NOMO-1 treated with dmso at 0.1 percent for 144 hours (cell line): ENCODE measurements around the gene IFNL4.
"Not testable (repeated sequence)": the region's sequence is repeated elsewhere in the genome, so short reads cannot be mapped to it uniquely, and the experiment has no call there.

Experiments used
- DNase-seq: peaks from one replicate; lab custom pipeline; 2025; ENCODE audit not compliant: unreplicated experiment; lab: John Stamatoyannopoulos, UW

IFNL4 gene

DNA sequence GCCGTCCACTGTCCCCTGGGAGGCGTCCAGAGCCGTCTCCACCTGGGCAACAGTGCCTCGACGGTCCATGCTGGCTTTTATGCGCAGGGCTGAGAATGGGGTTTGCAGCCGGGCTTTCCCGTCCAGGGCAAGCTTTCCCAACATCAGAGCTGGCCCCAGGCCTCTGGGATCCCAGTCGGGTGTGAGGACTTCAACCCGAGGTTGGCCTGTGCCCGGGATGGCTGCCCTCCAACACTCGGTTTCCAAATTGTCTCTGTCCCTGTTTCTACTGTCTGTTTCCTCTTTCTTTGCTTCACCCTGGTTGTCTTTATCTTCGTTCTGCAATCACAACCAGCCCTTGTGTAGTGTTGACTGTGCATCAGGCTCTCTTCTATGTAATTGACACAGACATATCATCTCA, at the start of gene IFNL4:
IFNL4 (minus strand) TSS at position 51 of the 400 bp plus-strand sequence.
- no peak for DNase-seq

DNA sequence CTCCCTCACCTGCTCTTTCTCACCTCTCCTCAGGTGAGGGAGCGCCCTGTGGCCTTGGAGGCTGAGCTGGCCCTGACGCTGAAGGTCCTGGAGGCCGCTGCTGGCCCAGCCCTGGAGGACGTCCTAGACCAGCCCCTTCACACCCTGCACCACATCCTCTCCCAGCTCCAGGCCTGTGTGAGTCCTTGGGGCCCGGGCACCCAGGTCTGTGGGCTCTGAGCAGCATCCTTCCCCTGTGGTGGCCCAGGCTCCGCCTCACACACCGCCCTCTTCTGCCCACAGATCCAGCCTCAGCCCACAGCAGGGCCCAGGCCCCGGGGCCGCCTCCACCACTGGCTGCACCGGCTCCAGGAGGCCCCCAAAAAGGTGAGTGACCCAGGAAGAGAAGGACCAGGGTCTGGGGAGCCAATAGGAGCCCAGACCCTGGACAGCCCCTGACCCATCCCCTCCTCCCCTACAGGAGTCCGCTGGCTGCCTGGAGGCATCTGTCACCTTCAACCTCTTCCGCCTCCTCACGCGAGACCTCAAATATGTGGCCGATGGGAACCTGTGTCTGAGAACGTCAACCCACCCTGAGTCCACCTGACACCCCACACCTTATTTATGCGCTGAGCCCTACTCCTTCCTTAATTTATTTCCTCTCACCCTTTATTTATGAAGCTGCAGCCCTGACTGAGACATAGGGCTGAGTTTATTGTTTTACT, 49.4 kb upstream of the IFNL4 start:
- DNase-seq = no peak

DNA sequence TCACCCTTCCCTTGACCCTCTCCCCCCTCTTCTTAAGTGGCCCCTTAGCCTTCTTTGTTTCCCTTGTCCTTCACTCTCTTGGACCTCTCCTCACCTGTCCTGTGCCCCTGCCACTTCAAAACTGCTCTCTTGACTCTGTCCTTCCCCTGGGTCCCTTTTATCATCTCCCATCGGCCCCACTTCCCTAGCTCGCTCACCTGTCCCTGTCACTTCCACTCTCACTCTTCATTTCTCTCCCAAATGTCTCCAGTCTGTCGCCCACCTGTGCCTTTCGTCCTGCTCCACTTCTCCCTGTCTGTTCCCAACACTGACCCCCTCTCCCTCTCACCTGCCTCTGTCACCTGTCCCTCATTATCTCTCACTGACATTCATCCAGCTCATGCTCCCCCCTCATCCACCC, 48.2 kb upstream of the IFNL4 start:
- no peak for DNase-seq

DNA sequence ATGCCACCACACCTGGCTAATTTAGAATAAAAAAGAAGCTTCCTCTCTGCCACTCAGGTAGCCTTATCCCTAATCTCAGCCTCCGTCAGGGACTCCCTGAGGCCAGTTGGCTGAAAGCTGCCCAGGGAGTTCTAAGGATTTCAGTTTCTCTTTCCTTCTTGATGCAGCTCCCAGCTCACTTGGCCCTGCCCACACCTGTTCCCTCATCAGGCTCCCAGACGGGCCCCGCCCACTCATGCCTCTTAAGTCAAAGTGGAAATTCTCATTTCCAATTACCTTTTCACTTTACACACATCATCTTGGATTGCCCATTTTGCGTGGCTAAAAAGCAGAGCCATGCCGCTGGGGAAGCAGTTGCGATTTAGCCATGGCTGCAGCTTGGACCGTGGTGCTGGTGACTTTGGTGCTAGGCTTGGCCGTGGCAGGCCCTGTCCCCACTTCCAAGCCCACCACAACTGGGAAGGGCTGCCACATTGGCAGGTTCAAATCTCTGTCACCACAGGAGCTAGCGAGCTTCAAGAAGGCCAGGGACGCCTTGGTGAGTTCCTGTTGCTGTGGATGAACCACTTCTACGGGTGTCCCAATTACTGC, 47.5 kb upstream of the IFNL4 start, which contains the start of gene IFNL1:
IFNL1 (plus strand) TSS at position 353 of the 591 bp plus-strand sequence; CDS start at position 368, 15 bp downstream.
- no peak for DNase-seq

DNA sequence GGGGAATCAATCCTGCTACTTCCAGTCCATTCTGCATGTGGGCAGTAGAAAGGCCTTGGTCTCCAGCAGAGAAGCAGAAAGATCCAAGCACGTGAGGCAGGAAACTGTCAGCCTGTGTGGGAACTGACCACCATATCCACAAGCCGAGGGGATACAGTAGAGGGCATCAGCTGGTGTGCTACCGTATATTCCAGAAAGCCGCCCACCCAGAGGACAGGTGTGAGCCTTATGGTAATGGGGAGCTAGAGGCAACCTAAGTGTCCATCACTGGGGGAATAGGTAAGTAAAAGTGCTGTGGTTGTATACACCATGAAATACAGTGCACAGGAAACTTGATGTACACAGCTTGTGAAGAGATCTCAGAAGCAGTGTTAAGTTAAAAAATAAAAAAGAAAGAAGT, 44.7 kb upstream of the IFNL4 start:
- no peak for DNase-seq

DNA sequence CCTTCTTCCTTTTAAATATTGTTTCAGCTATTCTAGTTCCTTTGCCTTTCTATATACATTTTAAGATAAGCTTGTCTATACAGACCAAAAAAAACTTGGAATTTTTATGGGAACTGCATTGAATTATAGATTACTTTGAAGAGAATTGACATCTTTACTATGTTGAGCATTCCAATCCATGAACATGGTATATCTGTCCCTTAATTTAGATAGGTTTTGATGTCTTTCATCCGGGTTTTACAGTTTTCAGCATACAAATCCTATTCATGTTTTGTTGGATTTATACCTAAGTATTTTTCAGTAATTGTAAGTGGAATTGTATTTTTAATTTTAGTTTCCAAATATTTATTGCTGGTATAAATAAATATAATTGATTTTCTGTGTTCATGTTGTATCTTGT, 35.4 kb upstream of the IFNL4 start:
- no peak for DNase-seq

DNA sequence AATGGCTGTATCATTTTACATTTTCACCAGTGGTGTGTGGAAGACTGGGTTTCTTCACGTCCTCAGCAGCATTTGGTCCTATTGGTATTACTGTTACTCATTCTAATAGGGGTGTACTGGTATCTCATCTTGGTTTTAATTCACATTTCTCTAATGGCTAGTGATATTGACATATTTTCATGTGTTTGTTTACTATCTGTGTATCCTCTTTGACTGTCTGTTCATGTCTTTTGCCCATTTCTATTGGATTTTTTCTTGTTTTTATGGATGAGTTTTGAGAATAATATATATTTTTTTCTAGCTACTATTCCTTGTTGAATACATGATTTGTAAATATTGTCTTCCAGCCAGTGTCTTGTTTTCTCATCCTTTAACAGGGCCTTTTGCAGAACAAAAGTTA, 33.4 kb upstream of the IFNL4 start:
- DNase-seq = no peak

DNA sequence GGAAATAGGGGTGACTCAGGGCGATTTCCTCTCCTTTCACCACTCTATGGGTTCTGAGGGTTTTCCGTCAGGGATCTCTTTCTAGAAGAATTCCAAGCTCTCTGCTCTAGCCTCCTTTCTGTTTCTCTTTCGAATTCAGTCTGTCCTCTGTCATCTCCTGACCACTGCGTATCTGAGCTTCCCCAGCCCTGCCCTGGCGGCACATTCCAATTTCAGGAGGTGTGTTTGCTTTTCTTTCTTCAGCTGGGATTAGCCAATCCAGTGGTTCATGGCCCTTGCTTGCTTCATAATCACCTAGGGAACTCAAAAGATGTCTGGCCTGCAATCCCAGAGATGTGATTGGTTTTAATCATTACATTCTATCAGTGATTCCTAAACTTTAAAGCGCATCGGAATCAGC, 28.9 kb upstream of the IFNL4 start:
- DNase-seq = no peak

DNA sequence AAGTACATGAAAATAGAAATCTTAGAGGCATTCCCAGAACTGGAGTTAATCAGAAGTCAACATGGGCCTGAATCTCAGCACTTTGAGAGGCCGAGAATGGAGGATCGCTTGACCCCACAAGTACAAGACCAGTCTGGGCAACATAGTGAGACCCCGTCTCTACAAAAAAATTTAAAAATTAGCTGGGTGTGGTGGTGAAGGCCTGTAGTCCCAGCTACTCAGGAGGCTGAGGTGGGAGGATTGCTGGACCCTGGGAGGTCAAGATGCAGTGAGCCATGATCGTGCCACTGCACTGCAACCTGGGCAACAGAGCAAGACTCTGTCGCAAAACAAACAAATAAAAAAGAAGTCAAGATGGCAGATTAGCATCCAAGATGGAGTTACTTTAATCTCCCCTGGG, 28.1 kb upstream of the IFNL4 start:
- no peak for DNase-seq

DNA sequence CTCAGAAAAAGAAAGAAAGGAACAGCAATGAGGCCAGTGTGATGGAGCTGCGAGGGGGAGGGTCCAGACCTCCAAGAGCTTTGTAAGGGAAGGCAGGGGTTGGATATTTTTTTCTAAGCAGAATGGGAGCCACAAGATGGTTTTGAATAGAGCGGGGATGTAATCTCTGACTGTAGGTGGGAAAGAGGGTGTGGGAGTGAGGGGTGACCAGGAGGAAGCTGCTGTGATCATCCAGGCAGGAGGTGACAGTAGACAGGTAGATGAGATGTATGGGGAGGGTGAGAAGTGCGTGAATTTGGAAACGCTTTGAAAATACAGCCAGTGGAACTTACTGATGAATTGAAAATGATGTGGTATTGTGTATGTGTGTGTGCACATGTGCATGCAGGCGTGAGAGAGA, 26.9 kb upstream of the IFNL4 start:
- DNase-seq = no peak

DNA sequence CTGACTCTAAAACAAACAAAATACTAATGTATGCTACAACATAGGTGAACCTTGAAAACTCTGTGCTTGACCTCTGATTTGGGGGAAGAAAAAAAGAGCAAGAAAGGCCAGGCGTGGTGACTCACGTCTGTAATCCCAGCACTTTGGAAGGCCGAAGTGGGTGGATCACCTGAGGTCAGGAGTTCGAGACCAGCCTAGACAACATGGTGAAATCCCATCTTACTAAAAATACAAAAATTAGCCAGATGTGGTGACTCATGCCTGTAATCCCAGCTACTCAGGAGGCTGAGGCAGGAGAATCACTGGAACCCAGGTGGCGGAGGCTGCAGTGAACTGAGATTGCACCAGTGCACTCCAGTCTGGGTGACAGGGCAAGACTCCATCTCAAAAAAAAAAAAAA, 25.2 kb upstream of the IFNL4 start:
- not testable (repeated sequence) for DNase-seq

DNA sequence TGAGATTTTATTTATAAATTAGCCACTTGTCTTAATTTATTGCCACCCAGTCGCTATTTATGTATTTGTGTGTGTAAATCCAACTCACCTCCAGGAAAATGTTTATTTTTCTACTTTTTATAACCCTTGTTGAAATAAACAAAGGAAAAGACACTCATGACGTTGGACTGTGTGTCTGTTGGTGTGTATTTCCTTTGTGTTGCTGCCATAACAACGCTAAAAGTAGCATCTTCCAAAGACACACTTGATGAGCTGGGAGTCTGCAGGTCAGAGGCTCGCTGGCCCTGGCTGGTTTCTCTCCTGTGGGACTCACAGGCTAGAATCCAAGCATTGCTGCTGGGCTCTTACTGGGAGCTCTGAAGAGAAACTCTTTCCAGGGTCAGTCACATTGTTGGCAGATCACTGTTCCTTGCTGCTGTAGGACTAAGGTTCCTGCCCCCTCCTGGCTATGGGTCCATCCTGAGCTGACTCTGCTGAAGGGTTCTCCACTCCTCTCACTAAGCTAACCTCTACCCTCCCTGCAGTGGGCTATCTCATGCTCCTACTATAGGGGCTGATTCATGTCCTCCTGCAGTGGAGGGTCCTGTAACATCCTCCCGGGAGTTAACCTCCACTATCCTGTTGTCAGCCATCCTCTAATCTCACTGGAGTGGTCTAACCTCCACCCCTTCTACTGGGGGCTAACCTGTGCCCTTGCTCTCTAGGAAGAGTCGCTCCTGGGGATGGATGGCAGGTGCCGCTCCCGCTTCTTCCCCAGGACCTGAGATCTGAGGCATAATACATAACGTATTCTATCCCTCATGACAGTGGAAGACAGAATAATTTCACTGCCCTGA, 21.6 kb upstream of the IFNL4 start:
- no peak for DNase-seq

DNA sequence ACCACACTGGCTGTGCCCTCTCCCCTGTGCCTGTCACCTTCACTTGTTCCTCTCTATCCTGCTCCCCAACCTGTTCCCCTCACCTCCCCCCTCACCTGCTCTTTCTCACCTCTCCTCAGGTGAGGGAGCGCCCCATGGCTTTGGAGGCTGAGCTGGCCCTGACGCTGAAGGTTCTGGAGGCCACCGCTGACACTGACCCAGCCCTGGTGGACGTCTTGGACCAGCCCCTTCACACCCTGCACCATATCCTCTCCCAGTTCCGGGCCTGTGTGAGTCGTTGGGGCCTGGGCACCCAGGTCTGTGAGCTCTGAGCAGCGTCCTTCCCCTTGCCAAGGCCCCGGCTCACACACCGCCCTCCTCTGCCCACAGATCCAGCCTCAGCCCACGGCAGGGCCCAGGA, 20.7 kb upstream of the IFNL4 start:
- not testable (repeated sequence) for DNase-seq

DNA sequence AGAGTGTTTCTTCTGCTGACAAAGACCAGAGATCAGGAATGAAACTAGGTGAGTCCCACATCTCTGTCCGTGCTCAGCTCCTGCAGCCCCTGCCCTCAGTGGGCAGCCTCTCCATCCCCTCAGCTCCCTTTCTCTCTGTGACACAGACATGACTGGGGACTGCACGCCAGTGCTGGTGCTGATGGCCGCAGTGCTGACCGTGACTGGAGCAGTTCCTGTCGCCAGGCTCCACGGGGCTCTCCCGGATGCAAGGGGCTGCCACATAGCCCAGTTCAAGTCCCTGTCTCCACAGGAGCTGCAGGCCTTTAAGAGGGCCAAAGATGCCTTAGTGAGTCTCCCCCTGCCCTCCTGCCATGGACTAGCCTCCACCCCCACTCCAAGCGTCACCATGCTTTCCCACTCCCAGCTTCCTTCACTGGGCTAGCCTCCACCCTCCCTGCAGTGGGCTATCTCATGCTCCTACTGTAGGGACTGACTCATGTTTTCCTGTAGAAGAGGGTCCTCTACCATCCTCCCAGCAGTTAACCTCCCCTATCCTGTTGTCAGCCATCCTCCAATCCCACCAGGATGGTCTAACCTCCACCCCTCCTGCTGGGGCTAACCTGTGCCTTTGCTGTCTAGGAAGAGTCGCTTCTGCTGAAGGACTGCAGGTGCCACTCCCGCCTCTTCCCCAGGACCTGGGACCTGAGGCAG, 20.0 kb upstream of the IFNL4 start:
- not testable (repeated sequence) for DNase-seq

DNA sequence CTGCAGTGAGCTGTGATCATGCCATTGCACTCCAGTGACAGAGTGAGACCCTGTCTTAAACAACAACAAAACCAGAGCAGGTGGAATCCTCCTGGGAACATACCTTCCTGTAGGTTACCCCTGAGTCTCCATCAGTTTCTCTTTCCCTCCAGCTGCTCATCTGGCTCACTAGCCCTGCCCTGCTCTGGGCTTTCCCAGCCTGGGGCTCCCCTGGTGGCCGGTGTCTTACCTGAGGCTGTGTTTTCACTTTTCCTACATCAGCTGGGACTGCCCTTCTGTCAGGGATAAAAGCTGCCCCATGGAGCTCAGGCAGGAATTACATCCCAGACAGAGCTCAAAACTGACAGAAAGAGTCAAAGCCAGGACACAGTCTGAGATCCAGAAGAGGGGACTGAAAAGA, 19.4 kb upstream of the IFNL4 start, which contains the start of gene IFNL2:
IFNL2 (plus strand) TSS at position 312 of the 400 bp plus-strand sequence. CDS start 173 bp downstream, outside the sequence.
- not testable (repeated sequence) for DNase-seq

DNA sequence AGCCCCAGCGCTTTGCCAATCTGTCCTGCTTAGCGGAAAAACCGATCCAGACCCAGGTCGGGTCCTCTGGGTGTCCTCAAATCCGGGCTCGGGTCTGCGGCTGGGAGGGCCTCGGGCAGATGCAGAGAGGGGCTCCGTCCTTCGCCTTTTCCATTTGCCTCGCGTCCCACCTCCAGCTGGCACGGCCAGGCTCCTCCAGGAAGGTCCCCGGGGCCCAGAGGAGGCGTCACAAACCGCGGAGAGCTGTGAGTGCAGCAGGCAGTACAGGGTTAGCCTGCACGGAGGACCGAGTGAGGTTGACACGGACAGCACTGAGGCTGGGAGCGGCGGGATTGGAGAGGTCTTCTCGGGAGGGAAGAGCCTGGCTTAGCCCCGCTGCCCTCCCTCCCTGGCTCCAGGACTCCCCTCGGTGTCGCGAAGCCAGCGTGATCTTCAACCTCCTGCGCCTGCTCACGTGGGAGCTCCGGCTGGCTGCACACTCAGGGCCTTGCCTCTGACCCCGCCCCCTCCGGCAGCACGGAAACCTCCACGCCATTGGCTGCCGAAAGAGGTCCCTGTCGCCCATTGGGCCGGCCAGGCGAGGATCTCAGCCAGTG, 16.8 kb upstream of the IFNL4 start:
- no peak for DNase-seq

DNA sequence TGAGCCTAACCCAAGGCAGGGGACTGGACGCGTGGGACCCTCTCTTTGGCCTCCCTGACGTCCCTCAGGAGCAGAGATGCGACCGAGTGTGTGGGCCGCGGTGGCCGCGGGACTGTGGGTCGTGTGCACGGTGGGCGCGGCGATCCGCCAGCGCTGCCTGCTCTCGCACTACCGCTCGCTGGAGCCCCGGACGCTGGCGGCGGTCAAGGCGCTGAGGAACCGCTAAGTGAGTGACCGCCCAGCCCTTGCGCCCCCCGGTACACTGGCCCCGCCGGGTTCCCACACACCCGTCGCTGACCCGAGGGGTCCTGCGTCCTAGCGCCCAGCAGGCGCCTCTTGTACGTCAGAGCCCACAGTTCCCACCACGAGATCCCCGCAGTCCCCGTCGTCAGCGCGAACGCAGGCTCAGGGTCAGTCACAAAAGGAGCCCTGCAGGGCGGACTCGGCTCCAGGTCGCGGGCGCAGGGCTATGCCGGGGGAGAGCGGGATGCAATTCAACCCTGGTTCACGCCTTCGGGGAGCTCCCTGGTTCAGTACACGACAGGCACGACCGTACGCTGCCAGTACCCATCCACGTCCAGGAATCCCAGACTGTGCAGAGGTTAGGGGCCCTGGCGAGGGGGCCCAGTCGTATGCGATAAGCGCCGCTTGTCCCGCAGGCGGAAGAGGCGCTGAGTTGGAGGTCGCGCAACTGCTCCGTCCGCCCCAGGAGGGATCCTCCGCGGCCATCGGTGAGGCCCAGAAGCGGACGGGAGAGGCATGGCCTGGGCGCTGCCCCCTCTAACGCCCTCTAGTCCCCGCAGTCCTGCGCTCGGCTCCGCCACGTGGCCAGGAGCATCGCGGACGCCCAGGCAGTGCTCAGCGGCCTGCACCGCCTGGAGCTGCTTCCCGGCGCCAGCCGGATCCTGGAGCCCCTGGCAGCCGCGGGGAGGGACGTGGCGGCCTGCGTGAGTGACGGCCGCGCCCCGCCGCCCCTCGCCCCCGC, 15.9 kb upstream of the IFNL4 start:
- no peak for DNase-seq

DNA sequence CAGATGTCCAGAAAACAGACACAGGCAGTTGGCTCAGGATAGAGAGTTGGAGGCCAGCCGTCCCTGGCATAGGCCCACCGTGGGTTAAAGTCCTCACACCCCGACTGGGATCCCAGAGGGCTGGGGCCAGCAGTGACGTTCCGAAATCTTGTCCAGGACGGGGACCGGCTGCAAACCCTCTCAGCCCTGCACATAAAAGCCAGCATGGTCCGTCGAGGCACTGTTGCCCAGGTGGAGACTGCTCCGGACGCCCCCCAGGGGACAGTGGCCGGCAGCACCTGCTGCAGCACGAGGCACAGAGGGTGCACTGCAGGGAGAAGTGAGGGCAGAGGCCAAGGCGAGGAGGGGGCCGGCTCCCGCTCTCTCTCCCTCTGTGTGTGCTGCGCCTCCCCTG, 15.3 kb upstream of the IFNL4 start:
- DNase-seq = no peak

DNA sequence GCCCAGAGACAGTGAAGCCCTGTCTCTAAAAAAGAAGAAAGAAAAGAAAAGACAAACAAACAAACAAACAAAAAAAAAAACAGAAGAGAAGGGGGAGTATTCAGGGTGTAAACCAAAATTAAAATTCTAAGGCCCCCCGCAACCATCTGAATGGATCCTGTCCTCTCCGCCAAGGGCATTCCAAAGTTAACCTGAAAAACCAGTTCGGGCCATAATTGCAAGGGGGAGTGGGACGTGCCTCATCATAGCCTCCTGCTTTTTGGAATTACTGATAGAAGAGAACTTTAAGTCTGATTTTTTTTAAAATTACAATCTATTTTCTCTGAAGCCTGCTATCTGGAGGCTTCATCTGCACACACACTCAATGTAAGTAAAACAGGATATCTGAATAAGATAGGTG, 13.8 kb upstream of the IFNL4 start:
- no peak for DNase-seq

DNA sequence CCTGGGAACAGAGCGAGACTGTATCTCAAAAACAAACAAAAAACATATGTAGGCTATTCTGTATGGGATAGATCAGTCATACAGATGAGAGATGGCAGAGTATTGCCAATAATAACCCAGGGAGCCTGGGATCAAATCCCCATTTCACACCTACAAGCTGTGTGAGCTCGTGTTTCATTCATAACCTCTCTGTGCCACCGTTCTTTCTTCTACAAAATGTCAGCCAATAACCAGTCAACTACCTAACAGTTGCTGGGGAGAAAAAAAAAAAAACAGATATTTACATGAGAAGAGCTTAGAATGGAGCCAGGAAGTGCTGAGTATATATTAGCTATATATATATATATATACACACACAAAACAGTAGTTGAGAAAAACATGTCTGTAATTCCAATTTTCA, 13.0 kb upstream of the IFNL4 start:
- no peak for DNase-seq
